ENCODE measurements around the gene HOXD3. TPM values are rescaled to one million over a fixed set of nuclear protein-coding genes. Genes with fewer than 3 reads are reported as not detected.
A peak's percentile ranks its signal among the peaks of the same experiment; 100 is the strongest.

The HOXD3 gene
- total and polyA plus RNA-seq, 4 donors = not detected

DNA sequence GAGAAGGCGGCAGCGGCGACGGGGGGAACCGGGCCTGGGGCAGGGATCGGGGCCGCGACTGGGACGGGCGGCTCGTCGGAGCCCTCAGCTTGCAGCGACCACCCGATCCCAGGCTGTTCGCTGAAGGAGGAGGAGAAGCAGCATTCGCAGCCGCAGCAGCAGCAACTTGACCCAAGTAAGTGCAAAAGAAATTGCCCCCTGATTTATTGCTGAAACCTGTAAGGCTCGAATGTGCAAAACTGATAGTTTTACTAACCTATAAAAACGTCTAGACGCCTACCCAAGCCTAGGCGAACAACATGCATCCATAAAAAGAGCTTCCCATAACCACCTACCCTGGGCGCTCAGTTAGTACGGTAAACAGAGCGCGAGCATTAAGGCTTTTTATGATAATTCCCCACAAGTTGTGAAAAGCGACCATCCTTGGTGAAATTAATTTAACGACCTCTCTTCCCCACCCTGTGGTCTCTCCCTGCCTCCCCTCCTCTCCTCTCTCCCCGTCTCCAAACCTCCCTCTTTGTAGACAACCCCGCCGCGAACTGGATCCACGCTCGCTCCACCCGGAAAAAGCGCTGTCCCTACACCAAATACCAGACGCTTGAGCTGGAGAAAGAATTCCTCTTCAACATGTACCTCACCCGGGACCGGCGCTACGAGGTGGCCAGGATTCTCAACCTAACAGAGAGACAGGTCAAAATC, 33.5 kb upstream of the HOXD3 start:
- no peak overlapping the region for H3K9ac ChIP-seq (ENCODE audit: low read depth in 1 of 2, low read length in 2 of 2)
- no peaks in the 10 kb centered on the region for H3K36me3 ChIP-seq (ENCODE audit: control insufficient read depth in 4 of 4, insufficient read depth in 3 of 4, low read depth in 1 of 4, low read length in 3 of 4)
- H3K9me3 ChIP-seq (ENCODE audit: control insufficient read depth in 4 of 4, low read length in 3 of 4) = peaks cover 0 to 3% (median 0%) of the 10 kb centered on the region in 4 donors
- H3K27me3 ChIP-seq (ENCODE audit: control insufficient read depth in 4 of 4, insufficient read depth in 4 of 4, low read length in 3 of 4) = peaks cover 20 to 51% (median 26%) of the 10 kb centered on the region in 4 donors
- 6% methylated on average over 40 of the region's 40 CpGs for WGBS
- no peak for DNase-seq (ENCODE audit: low spot score)
- H3K4me1 ChIP-seq (ENCODE audit: control insufficient read depth in 4 of 4, insufficient read depth in 4 of 4, low read length in 3 of 4) = peaks cover 4 to 10% (median 9%) of the 10 kb centered on the region in 4 donors
- TF ChIP-seq, protein P1, sequence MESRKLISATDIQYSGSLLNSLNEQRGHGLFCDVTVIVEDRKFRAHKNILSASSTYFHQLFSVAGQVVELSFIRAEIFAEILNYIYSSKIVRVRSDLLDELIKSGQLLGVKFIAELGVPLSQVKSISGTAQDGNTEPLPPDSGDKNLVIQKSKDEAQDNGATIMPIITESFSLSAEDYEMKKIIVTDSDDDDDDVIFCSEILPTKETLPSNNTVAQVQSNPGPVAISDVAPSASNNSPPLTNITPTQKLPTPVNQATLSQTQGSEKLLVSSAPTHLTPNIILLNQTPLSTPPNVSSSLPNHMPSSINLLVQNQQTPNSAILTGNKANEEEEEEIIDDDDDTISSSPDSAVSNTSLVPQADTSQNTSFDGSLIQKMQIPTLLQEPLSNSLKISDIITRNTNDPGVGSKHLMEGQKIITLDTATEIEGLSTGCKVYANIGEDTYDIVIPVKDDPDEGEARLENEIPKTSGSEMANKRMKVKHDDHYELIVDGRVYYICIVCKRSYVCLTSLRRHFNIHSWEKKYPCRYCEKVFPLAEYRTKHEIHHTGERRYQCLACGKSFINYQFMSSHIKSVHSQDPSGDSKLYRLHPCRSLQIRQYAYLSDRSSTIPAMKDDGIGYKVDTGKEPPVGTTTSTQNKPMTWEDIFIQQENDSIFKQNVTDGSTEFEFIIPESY (IDR thresholded peaks at IDR 0.05) = no peak
- TF ChIP-seq SP1 (IDR thresholded peaks at IDR 0.05) = no peak
- TF ChIP-seq, protein P2, sequence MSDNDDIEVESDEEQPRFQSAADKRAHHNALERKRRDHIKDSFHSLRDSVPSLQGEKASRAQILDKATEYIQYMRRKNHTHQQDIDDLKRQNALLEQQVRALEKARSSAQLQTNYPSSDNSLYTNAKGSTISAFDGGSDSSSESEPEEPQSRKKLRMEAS (IDR thresholded peaks at IDR 0.05) = no peak
- TF ChIP-seq, protein P3, sequence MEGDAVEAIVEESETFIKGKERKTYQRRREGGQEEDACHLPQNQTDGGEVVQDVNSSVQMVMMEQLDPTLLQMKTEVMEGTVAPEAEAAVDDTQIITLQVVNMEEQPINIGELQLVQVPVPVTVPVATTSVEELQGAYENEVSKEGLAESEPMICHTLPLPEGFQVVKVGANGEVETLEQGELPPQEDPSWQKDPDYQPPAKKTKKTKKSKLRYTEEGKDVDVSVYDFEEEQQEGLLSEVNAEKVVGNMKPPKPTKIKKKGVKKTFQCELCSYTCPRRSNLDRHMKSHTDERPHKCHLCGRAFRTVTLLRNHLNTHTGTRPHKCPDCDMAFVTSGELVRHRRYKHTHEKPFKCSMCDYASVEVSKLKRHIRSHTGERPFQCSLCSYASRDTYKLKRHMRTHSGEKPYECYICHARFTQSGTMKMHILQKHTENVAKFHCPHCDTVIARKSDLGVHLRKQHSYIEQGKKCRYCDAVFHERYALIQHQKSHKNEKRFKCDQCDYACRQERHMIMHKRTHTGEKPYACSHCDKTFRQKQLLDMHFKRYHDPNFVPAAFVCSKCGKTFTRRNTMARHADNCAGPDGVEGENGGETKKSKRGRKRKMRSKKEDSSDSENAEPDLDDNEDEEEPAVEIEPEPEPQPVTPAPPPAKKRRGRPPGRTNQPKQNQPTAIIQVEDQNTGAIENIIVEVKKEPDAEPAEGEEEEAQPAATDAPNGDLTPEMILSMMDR (IDR thresholded peaks at IDR 0.05; ENCODE audit: low read depth, low read length, missing input control) = no peak
- TF ChIP-seq FOXA2 (IDR thresholded peaks at IDR 0.05) = no peak
- TF ChIP-seq RAD21 (IDR thresholded peaks at IDR 0.05) = no peak
- TF ChIP-seq HNF4A (conservative IDR thresholded peaks at IDR 0.05) = no peak
- TF ChIP-seq EGR1 (IDR thresholded peaks at IDR 0.05; ENCODE audit: low read depth in 2 of 2) = no peak
- TF ChIP-seq, protein P4, sequence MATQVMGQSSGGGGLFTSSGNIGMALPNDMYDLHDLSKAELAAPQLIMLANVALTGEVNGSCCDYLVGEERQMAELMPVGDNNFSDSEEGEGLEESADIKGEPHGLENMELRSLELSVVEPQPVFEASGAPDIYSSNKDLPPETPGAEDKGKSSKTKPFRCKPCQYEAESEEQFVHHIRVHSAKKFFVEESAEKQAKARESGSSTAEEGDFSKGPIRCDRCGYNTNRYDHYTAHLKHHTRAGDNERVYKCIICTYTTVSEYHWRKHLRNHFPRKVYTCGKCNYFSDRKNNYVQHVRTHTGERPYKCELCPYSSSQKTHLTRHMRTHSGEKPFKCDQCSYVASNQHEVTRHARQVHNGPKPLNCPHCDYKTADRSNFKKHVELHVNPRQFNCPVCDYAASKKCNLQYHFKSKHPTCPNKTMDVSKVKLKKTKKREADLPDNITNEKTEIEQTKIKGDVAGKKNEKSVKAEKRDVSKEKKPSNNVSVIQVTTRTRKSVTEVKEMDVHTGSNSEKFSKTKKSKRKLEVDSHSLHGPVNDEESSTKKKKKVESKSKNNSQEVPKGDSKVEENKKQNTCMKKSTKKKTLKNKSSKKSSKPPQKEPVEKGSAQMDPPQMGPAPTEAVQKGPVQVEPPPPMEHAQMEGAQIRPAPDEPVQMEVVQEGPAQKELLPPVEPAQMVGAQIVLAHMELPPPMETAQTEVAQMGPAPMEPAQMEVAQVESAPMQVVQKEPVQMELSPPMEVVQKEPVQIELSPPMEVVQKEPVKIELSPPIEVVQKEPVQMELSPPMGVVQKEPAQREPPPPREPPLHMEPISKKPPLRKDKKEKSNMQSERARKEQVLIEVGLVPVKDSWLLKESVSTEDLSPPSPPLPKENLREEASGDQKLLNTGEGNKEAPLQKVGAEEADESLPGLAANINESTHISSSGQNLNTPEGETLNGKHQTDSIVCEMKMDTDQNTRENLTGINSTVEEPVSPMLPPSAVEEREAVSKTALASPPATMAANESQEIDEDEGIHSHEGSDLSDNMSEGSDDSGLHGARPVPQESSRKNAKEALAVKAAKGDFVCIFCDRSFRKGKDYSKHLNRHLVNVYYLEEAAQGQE (IDR thresholded peaks at IDR 0.05) = no peak
- TF ChIP-seq, protein P5, sequence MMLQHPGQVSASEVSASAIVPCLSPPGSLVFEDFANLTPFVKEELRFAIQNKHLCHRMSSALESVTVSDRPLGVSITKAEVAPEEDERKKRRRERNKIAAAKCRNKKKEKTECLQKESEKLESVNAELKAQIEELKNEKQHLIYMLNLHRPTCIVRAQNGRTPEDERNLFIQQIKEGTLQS (IDR thresholded peaks at IDR 0.05) = no peak
- H3K27ac ChIP-seq (ENCODE audit: low read depth in 1 of 2, low read length in 2 of 2) = no peak overlapping the region
- peak overlapping the region in 1 of 3 donors; percentile 47 for H3K4me3 ChIP-seq (ENCODE audit: low read depth in 1 of 3, low read length in 3 of 3)

DNA sequence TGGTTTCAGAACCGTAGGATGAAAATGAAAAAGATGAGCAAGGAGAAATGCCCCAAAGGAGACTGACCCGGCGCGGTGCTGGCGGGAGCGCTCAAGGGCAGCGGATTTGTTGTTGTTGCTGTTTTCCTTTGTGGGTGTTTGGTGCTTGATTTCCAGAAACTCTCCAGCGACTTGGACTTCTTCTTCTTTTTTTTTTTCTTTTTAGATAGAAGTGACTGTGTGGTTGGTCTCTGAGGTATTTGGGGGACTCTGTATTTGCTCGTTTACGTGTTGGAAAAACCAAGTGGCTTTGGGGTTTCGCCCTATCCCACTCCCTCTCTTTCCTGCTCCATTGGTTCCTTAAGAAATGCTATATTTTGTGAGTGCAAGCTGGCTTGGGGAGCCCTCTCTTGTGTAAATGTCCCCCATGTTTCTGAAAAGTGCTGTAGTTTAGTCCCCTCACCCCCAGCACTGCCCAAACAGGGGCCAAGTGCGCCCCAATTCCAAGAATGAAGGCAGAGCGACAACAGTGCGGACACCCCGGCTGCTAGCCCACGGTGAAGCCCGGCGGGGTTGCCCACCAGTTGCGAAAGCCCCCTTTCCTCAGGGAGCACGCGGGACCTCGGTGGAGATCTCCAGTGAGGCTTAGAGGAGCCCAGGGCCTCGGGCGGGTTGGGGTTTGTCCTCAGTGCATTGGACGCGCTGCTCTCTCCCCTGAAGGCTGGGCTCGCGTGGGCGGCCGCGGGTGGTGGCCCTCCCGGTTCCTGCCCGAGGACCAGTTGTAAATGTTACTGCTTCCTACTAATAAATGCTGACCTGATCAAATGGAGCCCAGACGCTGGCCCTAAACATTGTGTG, 32.8 kb upstream of the HOXD3 start:
- TF ChIP-seq, protein P1 (IDR thresholded peaks at IDR 0.05) = no peak
- no peak for TF ChIP-seq NR2F2 (IDR thresholded peaks at IDR 0.05)
- TF ChIP-seq HNF4A (conservative IDR thresholded peaks at IDR 0.05) = no peak
- no peak for DNase-seq (ENCODE audit: low spot score)
- Histone ChIP-seq H3K9me3 (ENCODE audit: control insufficient read depth in 4 of 4, low read length in 3 of 4) (peaks cover 0 to 3% (median 0%) of the 10 kb centered on the region in 4 donors), H3K36me3 (ENCODE audit: control insufficient read depth in 4 of 4, insufficient read depth in 3 of 4, low read depth in 1 of 4, low read length in 3 of 4) (no peaks in the 10 kb centered on the region), H3K4me3 (ENCODE audit: low read depth in 1 of 3, low read length in 3 of 3) (no peak overlapping the region), H3K4me1 (ENCODE audit: control insufficient read depth in 4 of 4, insufficient read depth in 4 of 4, low read length in 3 of 4) (peaks cover 4 to 13% (median 9%) of the 10 kb centered on the region in 4 donors), H3K27ac (ENCODE audit: low read depth in 1 of 2, low read length in 2 of 2) (no peak overlapping the region), H3K27me3 (ENCODE audit: control insufficient read depth in 4 of 4, insufficient read depth in 4 of 4, low read length in 3 of 4) (peaks cover 20 to 48% (median 24%) of the 10 kb centered on the region in 4 donors), H3K9ac (ENCODE audit: low read depth in 1 of 2, low read length in 2 of 2) (no peak overlapping the region)
- 14% methylated on average over 34 of the region's 34 CpGs for WGBS

Measured in liver (tissue), 9 donors.